ENCODE data around the gene GMDS.

DNA sequence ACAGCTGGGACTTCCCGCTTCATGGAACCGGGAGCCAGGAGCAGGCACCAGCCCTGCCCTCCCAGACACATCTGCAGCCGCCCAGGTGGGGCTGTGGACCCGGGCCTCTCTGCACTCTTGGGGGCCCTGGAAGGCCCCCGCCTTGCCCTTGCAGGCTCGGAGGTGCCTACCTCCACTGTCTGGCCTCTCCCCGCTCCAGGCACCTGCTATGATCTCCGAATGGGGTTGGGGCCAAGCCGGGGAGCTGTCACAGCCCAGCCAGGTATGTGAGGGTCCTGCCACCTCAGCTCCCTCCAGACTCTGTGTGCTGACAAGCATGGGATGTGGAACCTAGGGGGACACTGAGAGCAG is 54.0 kb downstream of the GMDS start:
- TF ChIP-seq CTCF (IDR thresholded peaks at IDR 0.05): no peak
- no peak for TF ChIP-seq RCOR1 (IDR thresholded peaks at IDR 0.05; ENCODE audit: low read length)
- TF ChIP-seq, protein P1, sequence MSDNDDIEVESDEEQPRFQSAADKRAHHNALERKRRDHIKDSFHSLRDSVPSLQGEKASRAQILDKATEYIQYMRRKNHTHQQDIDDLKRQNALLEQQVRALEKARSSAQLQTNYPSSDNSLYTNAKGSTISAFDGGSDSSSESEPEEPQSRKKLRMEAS (IDR thresholded peaks at IDR 0.05; ENCODE audit: low read depth): no peak
- TF ChIP-seq, protein P2, sequence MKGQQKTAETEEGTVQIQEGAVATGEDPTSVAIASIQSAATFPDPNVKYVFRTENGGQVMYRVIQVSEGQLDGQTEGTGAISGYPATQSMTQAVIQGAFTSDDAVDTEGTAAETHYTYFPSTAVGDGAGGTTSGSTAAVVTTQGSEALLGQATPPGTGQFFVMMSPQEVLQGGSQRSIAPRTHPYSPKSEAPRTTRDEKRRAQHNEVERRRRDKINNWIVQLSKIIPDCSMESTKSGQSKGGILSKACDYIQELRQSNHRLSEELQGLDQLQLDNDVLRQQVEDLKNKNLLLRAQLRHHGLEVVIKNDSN (IDR thresholded peaks at IDR 0.05; ENCODE audit: borderline replicate concordance, low read depth): no peak
- TF ChIP-seq CHD2 (IDR thresholded peaks at IDR 0.05; ENCODE audit: low read length, partially characterized antibody): no peak
- TF ChIP-seq REST (IDR thresholded peaks at IDR 0.05; ENCODE audit: low read depth, low read length): no peak
- TF ChIP-seq YY1 (IDR thresholded peaks at IDR 0.05; ENCODE audit: low read depth): no peak
- TF ChIP-seq, protein P3, sequence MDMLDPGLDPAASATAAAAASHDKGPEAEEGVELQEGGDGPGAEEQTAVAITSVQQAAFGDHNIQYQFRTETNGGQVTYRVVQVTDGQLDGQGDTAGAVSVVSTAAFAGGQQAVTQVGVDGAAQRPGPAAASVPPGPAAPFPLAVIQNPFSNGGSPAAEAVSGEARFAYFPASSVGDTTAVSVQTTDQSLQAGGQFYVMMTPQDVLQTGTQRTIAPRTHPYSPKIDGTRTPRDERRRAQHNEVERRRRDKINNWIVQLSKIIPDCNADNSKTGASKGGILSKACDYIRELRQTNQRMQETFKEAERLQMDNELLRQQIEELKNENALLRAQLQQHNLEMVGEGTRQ (IDR thresholded peaks at IDR 0.05; ENCODE audit: borderline replicate concordance, low read depth, low read length): no peak
- no peak for TF ChIP-seq RAD21 (IDR thresholded peaks at IDR 0.05; ENCODE audit: low read length)
- no peak for TF ChIP-seq EZH2phosphoT487 (IDR thresholded peaks at IDR 0.05; ENCODE audit: borderline replicate concordance, low read depth)
- TF ChIP-seq TEAD4 (IDR thresholded peaks at IDR 0.05; ENCODE audit: borderline replicate concordance, insufficient read depth): no peak
- TF ChIP-seq POLR2AphosphoS5 (IDR thresholded peaks at IDR 0.05; ENCODE audit: low read depth, low read length): no peak

Data from SK-N-SH (cell line).